KMS-11 (cell line): ENCODE data around the gene RAB9A.

Experiments used
- H2AFZ ChIP-seq: fragments of 200-600 bp; sonication (generic); 2 replicates; pipeline ENCODE4 v1.6.1; 2016; ENCODE audit warnings: antibody characterized with exemption, mixed run types, low read depth
- H3K27ac ChIP-seq: fragments of 200-600 bp; sonication (generic); 2 replicates; pipeline ENCODE4 v1.6.1; 2016; ENCODE audit warnings: mild to moderate bottlenecking, mixed run types
- H3K27me3 ChIP-seq: fragments of 200-600 bp; sonication (generic); 2 replicates; pipeline ENCODE4 v1.6.1; 2017; ENCODE audit warnings: mild to moderate bottlenecking, low read depth, mixed run types, moderate library complexity; ENCODE audit not compliant: insufficient read depth
- H3K36me3 ChIP-seq: fragments of 200-600 bp; sonication (generic); 2 replicates; pipeline ENCODE4 v1.6.1; 2017; ENCODE audit warnings: mild to moderate bottlenecking, mixed run types; ENCODE audit not compliant: insufficient read depth
- H3K4me1 ChIP-seq: fragments of 200-600 bp; sonication (generic); 2 replicates; pipeline ENCODE4 v1.6.1; 2016; ENCODE audit warnings: mild to moderate bottlenecking, low read depth, mixed run types; ENCODE audit not compliant: poor library complexity, severe bottlenecking
- H3K4me2 ChIP-seq: fragments of 200-600 bp; sonication (generic); 2 replicates; pipeline ENCODE4 v1.7.0; 2016; ENCODE audit warnings: mild to moderate bottlenecking, mixed run types
- H3K4me3 ChIP-seq: fragments of 200-600 bp; sonication (generic); IDR thresholded peaks from 2 replicates; pipeline ENCODE4 v1.6.1; 2017; ENCODE audit warnings: low read depth, low read length, mixed read lengths; ENCODE audit not compliant: insufficient read depth
- H3K79me2 ChIP-seq: fragments of 200-600 bp; sonication (generic); 2 replicates; pipeline ENCODE4 v1.6.1; 2016; ENCODE audit warnings: low read depth, mixed run types; ENCODE audit not compliant: insufficient read depth
- H3K9ac ChIP-seq: fragments of 200-600 bp; sonication (generic); 2 replicates; pipeline ENCODE4 v1.6.1; 2016; ENCODE audit warnings: mild to moderate bottlenecking, mixed run types
- H4K20me1 ChIP-seq: fragments of 200-600 bp; sonication (generic); 2 replicates; pipeline ENCODE4 v1.6.1; 2016; ENCODE audit warnings: mild to moderate bottlenecking, mixed run types; ENCODE audit not compliant: insufficient read depth
- CTCF ChIP-seq: fragments of 200-600 bp; sonication (generic); conservative IDR thresholded peaks from 2 replicates; pipeline ENCODE4 v1.6.1; 2017; ENCODE audit warnings: low read depth, mild to moderate bottlenecking, antibody characterized with exemption, low read length, moderate library complexity, mixed read lengths

The RAB9A gene

GRCh38 chrX:13750812-13751211 lies 61.9 kb downstream of the RAB9A start:
- no peaks in the 10 kb centered on the region for H3K36me3 ChIP-seq
- no peak overlapping the region for H2AFZ ChIP-seq
- H3K9ac ChIP-seq, result no peak overlapping the region
- H3K4me2 ChIP-seq, result peak overlapping the region; percentile 27
- no peak overlapping the region for H3K4me3 ChIP-seq
- TF ChIP-seq CTCF, result no peak
- no peaks in the 10 kb centered on the region for H3K79me2 ChIP-seq
- no peaks in the 10 kb centered on the region for H3K27me3 ChIP-seq
- H3K4me1 ChIP-seq, result peaks cover 47% of the 10 kb centered on the region
- H4K20me1 ChIP-seq, result no peaks in the 10 kb centered on the region
- peak overlapping the region; percentile 21; the same call in 1 of the 2 replicates for H3K27ac ChIP-seq

GRCh38 chrX:13752141-13752540 lies 63.2 kb downstream of the RAB9A start:
- TF ChIP-seq CTCF, result no peak
- Histone ChIP-seq H4K20me1 (no peaks in the 10 kb centered on the region), H3K4me3 (no peak overlapping the region), H3K4me2 (no peak overlapping the region), H2AFZ (no peak overlapping the region), H3K4me1 (peaks cover 43% of the 10 kb centered on the region), H3K79me2 (no peaks in the 10 kb centered on the region), H3K27ac (no peak overlapping the region), H3K9ac (no peak overlapping the region), H3K27me3 (no peaks in the 10 kb centered on the region), H3K36me3 (no peaks in the 10 kb centered on the region)

- Histone ChIP-seq H3K4me1 (peaks cover 38% of the 10 kb centered on the region), H3K27ac (no peak overlapping the region), H4K20me1 (no peaks in the 10 kb centered on the region), H3K9ac (no peak overlapping the region), H3K79me2 (no peaks in the 10 kb centered on the region), H3K4me3 (no peak overlapping the region), H3K27me3 (no peaks in the 10 kb centered on the region), H2AFZ (no peak overlapping the region), H3K36me3 (no peaks in the 10 kb centered on the region), H3K4me2 (no peak overlapping the region; the same call in 1 of the 2 replicates)
- TF ChIP-seq CTCF, result no peak
Observed at GRCh38 chrX:13752646-13753045, 63.7 kb downstream of the RAB9A start.

GRCh38 chrX:13754765-13755164 lies 65.8 kb downstream of the RAB9A start:
- Histone ChIP-seq H3K36me3 (no peaks in the 10 kb centered on the region), H3K79me2 (no peaks in the 10 kb centered on the region), H3K9ac (no peak overlapping the region), H2AFZ (no peak overlapping the region), H3K4me3 (no peak overlapping the region), H3K27me3 (no peaks in the 10 kb centered on the region), H4K20me1 (no peaks in the 10 kb centered on the region), H3K27ac (no peak overlapping the region), H3K4me2 (no peak overlapping the region), H3K4me1 (peaks cover 49% of the 10 kb centered on the region)
- no peak for TF ChIP-seq CTCF
